H1 (cell line): ENCODE results near the gene LRRIQ4. TPM values are rescaled to one million over a fixed set of nuclear protein-coding genes. Genes with fewer than 3 reads are reported as not detected.

Experiments used
- EP300 ChIP-seq, 2 experiments: IDR thresholded peaks; 1 replicate in 1 of 2; 2 replicates in 1 of 2; pipeline ENCODE4 v1.6.1; 2011 to 2012; ENCODE audit warnings: low read depth in 2 of 2, low read length in 2 of 2, mild to moderate bottlenecking in 2 of 2, borderline replicate concordance in 1 of 2, inconsistent platforms in 1 of 2, moderate library complexity in 1 of 2
- GABPA ChIP-seq: IDR thresholded peaks from 2 replicates; pipeline ENCODE4 v1.6.1; 2011; ENCODE audit warnings: mild to moderate bottlenecking, low read length, moderate library complexity, borderline replicate concordance; ENCODE audit not compliant: insufficient read depth
- TCF12 ChIP-seq: IDR thresholded peaks from 2 replicates; pipeline ENCODE4 v1.6.1; 2011; ENCODE audit warnings: low read depth, mild to moderate bottlenecking, low read length
- polyA plus RNA-seq, 7 experiments: library from polyadenylated mRNA; depleted of rRNA in 3 of 7; stranded (reverse) in 5 of 7; unstranded in 2 of 7; fragments of >200 nt in 5 of 7; fragments of 200-250 nt in 2 of 7; gene quantifications; 1 replicate in 5 of 7; 2 replicates in 1 of 7; 4 replicates in 1 of 7; pipeline versions ENCODE4 v1.2.1 to v1.2.3, GENCODE V29; 2011 to 2013; ENCODE audit warnings: missing spikeins in 2 of 7, mixed read lengths in 2 of 7
- total RNA-seq: library from RNA; stranded (reverse); fragmentation: NEBNext Ultra II Directional; extraction: Animal tissue kit (Norgen Biotek cat#: 25700); gene quantifications from 2 replicates; pipeline ENCODE4 v1.2.1, GENCODE V29; 2021

Gene LRRIQ4
- total and polyA plus RNA-seq, 2 of the 8 experiments (the other 6 are each of a cell fraction or from before 2014, with no cell fraction given) = 0.08 TPM; not detected in 1

DNA sequence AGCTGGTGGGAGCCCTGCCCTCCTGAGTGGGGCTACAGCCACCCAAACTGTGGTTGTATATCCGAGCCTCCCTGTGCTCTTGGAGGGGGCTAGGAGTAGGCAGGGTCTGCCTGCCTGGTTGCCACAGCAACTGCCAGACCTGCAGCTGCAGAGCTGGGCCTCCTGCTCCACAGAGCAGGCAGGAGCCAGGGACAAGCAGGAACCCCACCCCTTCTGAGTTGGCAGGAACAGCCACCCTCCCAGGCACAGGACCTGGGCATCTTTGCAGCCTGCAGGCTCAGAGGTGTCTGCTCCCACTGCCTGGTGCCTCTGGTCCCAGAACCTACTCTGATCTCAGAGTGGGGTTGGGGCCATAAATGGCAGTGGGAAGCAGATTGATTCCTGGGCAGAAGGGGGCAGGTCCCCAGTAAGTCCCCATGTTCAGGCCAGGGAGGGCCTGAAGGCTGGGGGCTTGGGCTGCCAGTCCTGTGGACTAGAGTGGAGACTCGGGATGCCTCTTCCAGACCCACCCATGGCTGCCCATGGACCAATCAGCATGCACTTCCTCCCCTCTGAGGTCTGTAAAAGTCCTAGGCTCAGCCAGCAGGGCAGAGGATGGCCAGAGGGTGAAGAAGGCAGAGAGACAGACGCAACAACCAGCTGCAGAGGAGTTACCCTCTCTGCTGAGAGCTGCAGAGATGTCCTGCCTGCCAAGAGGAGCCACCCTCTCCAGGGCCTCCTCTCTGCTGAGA, 67.3 kb downstream of the LRRIQ4 start (continued):
- TF ChIP-seq TCF12 (no peak), EP300 (IDR thresholded peaks at IDR 0.05; ENCODE audit: borderline replicate concordance in 1 of 2, low read depth in 2 of 2, low read length in 2 of 2) (no peak), GABPA (no peak)
